MM.1S (cell line): ENCODE results near the gene ZNF410.
"Not testable (repeated sequence)": the region's sequence is repeated elsewhere in the genome, so short reads cannot be mapped to it uniquely, and the experiment has no call there.

ENCODE experiments used
- EZH2 ChIP-seq: fragments of 300-600 bp; sonication (generic); optimal IDR thresholded peaks from 2 replicates; pipeline ENCODE3; 2017; ENCODE audit warnings: low read depth, mild to moderate bottlenecking, antibody characterized with exemption, low read length, mixed read lengths
- EZH2phosphoT487 ChIP-seq: fragments of 300-600 bp; sonication (generic); IDR thresholded peaks from 2 replicates; pipeline ENCODE4 v1.6.1; 2018; ENCODE audit warnings: antibody characterized with exemption, low read length
- TF ChIP-seq, protein P1 (sequence below): fragments of 300-600 bp; sonication (generic); IDR thresholded peaks from 2 replicates; pipeline ENCODE4 v1.5.1; 2016; ENCODE audit warnings: antibody characterized with exemption, low read length, mixed read lengths

- TF ChIP-seq, protein P1, sequence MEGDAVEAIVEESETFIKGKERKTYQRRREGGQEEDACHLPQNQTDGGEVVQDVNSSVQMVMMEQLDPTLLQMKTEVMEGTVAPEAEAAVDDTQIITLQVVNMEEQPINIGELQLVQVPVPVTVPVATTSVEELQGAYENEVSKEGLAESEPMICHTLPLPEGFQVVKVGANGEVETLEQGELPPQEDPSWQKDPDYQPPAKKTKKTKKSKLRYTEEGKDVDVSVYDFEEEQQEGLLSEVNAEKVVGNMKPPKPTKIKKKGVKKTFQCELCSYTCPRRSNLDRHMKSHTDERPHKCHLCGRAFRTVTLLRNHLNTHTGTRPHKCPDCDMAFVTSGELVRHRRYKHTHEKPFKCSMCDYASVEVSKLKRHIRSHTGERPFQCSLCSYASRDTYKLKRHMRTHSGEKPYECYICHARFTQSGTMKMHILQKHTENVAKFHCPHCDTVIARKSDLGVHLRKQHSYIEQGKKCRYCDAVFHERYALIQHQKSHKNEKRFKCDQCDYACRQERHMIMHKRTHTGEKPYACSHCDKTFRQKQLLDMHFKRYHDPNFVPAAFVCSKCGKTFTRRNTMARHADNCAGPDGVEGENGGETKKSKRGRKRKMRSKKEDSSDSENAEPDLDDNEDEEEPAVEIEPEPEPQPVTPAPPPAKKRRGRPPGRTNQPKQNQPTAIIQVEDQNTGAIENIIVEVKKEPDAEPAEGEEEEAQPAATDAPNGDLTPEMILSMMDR = not testable (repeated sequence)
- not testable (repeated sequence) for TF ChIP-seq EZH2, EZH2phosphoT487
Measured at GRCh38 chr14:73894180-73894687, 7.6 kb downstream of the ZNF410 start.
